Activated B cell treated with CpG ODN at 0.5 μM for 24 hours (primary cell): ENCODE measurements around the gene GLOD4. TPM values are rescaled to one million over a fixed set of nuclear protein-coding genes. Genes with fewer than 3 reads are reported as not detected.
"Not testable (repeated sequence)": the region's sequence is repeated elsewhere in the genome, so short reads cannot be mapped to it uniquely, and the experiment has no call there.

Experiments
- ATAC-seq: fragments of 200-7000 bp; cut with Tn5 transposase; one replicate; pipeline ENCODE4 v1.10.0; 2021; ENCODE audit warnings: low read depth, mild to moderate bottlenecking, moderate library complexity
- CTCF ChIA-PET: fragments of 350-600 bp; sonication (Branson Sonifier 250); formaldehyde crosslinking; loops from one replicate; lab custom pipeline; 2021; ENCODE audit warnings: antibody characterized with exemption; lab: Charles Lee
- POLR2A ChIA-PET: fragments of 350-600 bp; sonication (Branson Sonifier 250); formaldehyde crosslinking; loops from one replicate; lab custom pipeline; 2021; ENCODE audit warnings: antibody characterized with exemption; lab: Charles Lee
- DNase-seq: peaks from one replicate; pipeline ENCODE4 v3.0.0; 2022
- H3K27ac Mint-ChIP-seq: one replicate; pipeline ENCODE4 v1.8.0; 2020; ENCODE audit warnings: mixed read lengths
- H3K27me3 Mint-ChIP-seq: one replicate; pipeline ENCODE4 v1.8.0; 2021; ENCODE audit warnings: mixed read lengths
- H3K36me3 Mint-ChIP-seq: one replicate; pipeline ENCODE4 v1.8.0; 2021; ENCODE audit warnings: low read depth, mixed read lengths
- H3K4me1 Mint-ChIP-seq: one replicate; pipeline ENCODE4 v1.8.0; 2021; ENCODE audit warnings: mixed read lengths
- H3K4me3 Mint-ChIP-seq: one replicate; pipeline ENCODE4 v1.8.0; 2020; ENCODE audit warnings: mild to moderate bottlenecking, mixed read lengths
- H3K9me3 Mint-ChIP-seq: one replicate; pipeline ENCODE4 v1.8.0; 2020; ENCODE audit warnings: mixed read lengths
- intact Hi-C: fragments of 100-400 bp; cut with micrococcal nuclease; formaldehyde crosslinking; loops from one replicate; pipeline ENCODE4 v1.15.1; 2024
- total RNA-seq: library from RNA; stranded (reverse); gene quantifications from 2 replicates; pipeline ENCODE4 v1.2.3, GENCODE V29; 2022
- TF ChIP-seq, protein P1 (sequence below): fragments of 200-600 bp; IDR thresholded peaks from one replicate; pipeline ENCODE4 v1.8.0; 2022; ENCODE audit warnings: antibody characterized with exemption, mild to moderate bottlenecking

Gene GLOD4, protein sequence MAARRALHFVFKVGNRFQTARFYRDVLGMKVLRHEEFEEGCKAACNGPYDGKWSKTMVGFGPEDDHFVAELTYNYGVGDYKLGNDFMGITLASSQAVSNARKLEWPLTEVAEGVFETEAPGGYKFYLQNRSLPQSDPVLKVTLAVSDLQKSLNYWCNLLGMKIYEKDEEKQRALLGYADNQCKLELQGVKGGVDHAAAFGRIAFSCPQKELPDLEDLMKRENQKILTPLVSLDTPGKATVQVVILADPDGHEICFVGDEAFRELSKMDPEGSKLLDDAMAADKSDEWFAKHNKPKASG
- total RNA-seq = 51.4 and 51.9 TPM in 2 replicates

DNA sequence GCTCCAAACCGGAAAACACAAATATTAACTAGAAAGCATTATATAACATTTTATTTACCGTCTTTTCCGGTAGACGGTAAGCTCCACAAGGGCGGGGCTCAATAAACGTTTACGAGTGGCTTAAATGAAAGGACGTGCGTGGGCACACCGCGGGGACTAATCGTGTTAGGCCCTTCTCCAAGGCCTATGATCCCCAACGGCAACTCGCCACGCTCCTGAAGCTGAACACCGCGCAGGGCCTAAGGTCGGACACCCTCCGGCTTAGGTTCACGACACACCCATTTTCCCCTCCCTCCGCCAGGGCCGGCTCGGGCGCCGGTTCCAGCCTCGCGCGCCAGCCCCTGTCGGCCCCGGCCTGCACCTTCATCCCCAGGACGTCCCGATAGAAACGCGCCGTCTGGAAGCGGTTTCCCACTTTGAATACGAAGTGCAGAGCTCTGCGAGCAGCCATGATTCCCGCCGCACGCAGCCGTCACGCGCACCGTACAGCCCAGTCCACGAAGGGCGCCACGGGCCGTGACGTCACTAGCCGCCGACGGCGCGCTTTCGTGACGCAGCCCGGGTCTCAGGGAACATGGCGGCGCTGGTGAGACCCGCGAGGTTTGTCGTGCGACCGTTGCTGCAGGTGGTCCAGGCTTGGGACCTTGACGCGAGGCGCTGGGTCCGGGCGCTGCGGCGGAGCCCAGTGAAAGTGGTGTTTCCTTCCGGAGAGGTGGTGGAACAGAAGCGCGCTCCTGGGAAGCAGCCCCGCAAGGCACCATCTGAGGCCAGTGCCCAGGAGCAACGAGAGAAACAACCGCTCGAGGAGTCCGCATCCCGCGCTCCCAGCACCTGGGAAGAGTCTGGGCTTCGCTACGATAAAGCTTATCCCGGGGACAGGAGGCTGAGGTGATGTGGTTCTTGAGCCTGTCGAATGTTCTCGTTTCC lies at the start of gene GLOD4, which contains the start of gene MRM3:
GLOD4 (minus strand) TSS at position 476 of the 927 bp plus-strand sequence; CDS start at position 451, 25 bp downstream.
MRM3 (plus strand) TSS at position 549 of the 927 bp plus-strand sequence; CDS start at position 575, 26 bp downstream.
- H3K9me3 Mint-ChIP-seq = no peaks in the 10 kb centered on the region
- peak within 1 kb of the TSS; percentile 94 for H3K27ac Mint-ChIP-seq
- H3K27me3 Mint-ChIP-seq = no peaks in the 10 kb centered on the region
- H3K4me3 Mint-ChIP-seq = peak within 1 kb of the TSS; percentile 98
- ChIA-PET CTCF (interaction anchor here (0.7 to 1.8 kb wide), 5 partner anchors 29 to 370 kb away, joined by 3 to 7 read pairs (median 4); partner anchors contain the start of genes GEMIN4 and TIMM22), POLR2A (interaction anchor here (1.0 to 2.4 kb wide), 10 partner anchors 13 to 219 kb away, joined by 3 to 23 read pairs (median 4); partner anchors contain the start of genes GEMIN4, TIMM22 and VPS53)
- H3K36me3 Mint-ChIP-seq = peaks cover 35% of the 10 kb centered on the region
- intact Hi-C loops = loop anchor here (1.0 to 10.0 kb wide), 5 partner anchors 30 to 567 kb away; partner anchors contain the start of genes GEMIN4, NXN and TIMM22
- ATAC-seq (peak; percentile 96), DNase-seq (peak; percentile 99)
- TF ChIP-seq, protein P1, sequence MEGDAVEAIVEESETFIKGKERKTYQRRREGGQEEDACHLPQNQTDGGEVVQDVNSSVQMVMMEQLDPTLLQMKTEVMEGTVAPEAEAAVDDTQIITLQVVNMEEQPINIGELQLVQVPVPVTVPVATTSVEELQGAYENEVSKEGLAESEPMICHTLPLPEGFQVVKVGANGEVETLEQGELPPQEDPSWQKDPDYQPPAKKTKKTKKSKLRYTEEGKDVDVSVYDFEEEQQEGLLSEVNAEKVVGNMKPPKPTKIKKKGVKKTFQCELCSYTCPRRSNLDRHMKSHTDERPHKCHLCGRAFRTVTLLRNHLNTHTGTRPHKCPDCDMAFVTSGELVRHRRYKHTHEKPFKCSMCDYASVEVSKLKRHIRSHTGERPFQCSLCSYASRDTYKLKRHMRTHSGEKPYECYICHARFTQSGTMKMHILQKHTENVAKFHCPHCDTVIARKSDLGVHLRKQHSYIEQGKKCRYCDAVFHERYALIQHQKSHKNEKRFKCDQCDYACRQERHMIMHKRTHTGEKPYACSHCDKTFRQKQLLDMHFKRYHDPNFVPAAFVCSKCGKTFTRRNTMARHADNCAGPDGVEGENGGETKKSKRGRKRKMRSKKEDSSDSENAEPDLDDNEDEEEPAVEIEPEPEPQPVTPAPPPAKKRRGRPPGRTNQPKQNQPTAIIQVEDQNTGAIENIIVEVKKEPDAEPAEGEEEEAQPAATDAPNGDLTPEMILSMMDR = no peak
- H3K4me1 Mint-ChIP-seq = peaks cover 38% of the 10 kb centered on the region

GRCh38 chr17:830950-831349 lies 48.9 kb upstream of the GLOD4 start:
- POLR2A ChIA-PET = no interaction called here
- no peaks in the 10 kb centered on the region for H3K4me1 Mint-ChIP-seq
- no peak overlapping the region for H3K27ac Mint-ChIP-seq
- intact Hi-C loops = no loop called here
- TF ChIP-seq, protein P1 = no peak
- H3K36me3 Mint-ChIP-seq = no peaks in the 10 kb centered on the region
- ATAC-seq (no peak), DNase-seq (no peak)
- no peaks in the 10 kb centered on the region for H3K9me3 Mint-ChIP-seq
- no peak overlapping the region for H3K4me3 Mint-ChIP-seq
- no peaks in the 10 kb centered on the region for H3K27me3 Mint-ChIP-seq
- CTCF ChIA-PET = no interaction called here

- Mint-ChIP-seq H3K27me3 (no peaks in the 10 kb centered on the region), H3K27ac (no peak overlapping the region), H3K36me3 (no peaks in the 10 kb centered on the region), H3K4me3 (no peak overlapping the region), H3K4me1 (no peaks in the 10 kb centered on the region), H3K9me3 (no peaks in the 10 kb centered on the region)
- intact Hi-C loops = no loop called here
- DNase-seq = no peak
- TF ChIP-seq, protein P1 = no peak
- ChIA-PET CTCF (no interaction called here), POLR2A (no interaction called here)
- no peak for ATAC-seq
Measured at GRCh38 chr17:830381-830780, 48.3 kb upstream of the GLOD4 start.

- POLR2A ChIA-PET, H3K27ac Mint-ChIP-seq, intact Hi-C loops, H3K36me3 Mint-ChIP-seq, CTCF ChIA-PET, H3K27me3 Mint-ChIP-seq, DNase-seq, H3K9me3 Mint-ChIP-seq, H3K4me1 Mint-ChIP-seq, ATAC-seq, H3K4me3 Mint-ChIP-seq: not testable (repeated sequence)
Measured at GRCh38 chr17:829614-830013, 47.5 kb upstream of the GLOD4 start.

DNA sequence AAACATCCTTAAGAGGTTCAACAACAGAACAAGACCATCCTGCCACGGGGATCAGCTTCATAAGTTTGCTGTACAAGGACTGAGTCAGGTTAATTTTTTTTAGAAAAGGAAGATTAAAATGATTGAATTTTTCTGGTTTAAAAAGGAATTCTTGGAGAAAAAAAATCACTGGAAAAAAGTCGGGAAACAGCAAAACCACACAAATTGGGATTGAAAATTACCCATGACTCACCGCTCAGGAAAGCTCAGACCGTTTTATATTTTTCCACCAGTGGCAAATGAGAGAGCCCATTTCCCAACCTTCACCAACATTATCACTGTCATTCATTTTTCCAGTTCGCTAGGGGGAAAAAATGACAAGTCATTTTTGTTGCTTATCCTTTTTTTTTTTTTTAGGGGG lies 46.7 kb upstream of the GLOD4 start:
- Mint-ChIP-seq H3K4me1 (no peaks in the 10 kb centered on the region), H3K4me3 (no peak overlapping the region), H3K27ac (no peak overlapping the region), H3K36me3 (no peaks in the 10 kb centered on the region), H3K27me3 (no peaks in the 10 kb centered on the region), H3K9me3 (no peaks in the 10 kb centered on the region)
- POLR2A ChIA-PET = no interaction called here
- ATAC-seq (no peak), DNase-seq (no peak)
- intact Hi-C loops = no loop called here
- TF ChIP-seq, protein P1 = no peak
- CTCF ChIA-PET = no interaction called here
